ENCODE measurements around the gene TIFAB.

- TF ChIP-seq CTCF (IDR thresholded peaks at IDR 0.05) (no peak), EP300 (IDR thresholded peaks at IDR 0.05) (no peak), POLR2A (IDR thresholded peaks at IDR 0.05) (no peak), POLR2AphosphoS5 (IDR thresholded peaks at IDR 0.05) (no peak)
These were observed 34.9 kb upstream of the TIFAB start for GRCh38 chr5:135487037-135487395.

Measured in sigmoid colon (tissue), 4 donors.